ENCODE data around the gene MS4A8.

The MS4A8 gene

DNA sequence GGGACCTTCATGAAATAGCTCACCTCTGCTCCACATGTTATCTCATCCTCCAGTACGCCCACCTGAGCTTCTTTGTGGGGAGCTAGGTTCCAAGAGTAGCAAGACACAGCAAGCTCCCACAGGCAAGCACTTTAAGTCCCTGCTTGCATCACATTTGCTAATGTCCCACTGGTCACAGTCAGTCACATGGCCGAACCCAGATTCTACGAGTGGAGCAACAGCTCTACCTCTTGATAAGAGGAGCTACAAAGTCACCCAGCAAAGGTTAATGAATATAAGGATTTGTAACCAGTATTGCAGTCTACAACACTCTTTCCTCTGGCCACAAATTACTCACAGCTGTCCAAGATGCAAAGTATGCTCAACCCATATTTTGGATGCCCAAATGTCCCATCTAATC lies 42.0 kb downstream of the MS4A8 start:
- Histone ChIP-seq H3K4me3 (ENCODE audit: low read length) (no peak overlapping the region), H3K4me1 (ENCODE audit: control insufficient read depth, low read length) (no peaks in the 10 kb centered on the region), H4K20me1 (ENCODE audit: control insufficient read depth, insufficient read depth, low read depth, low read length) (no peaks in the 10 kb centered on the region), H3K27me3 (ENCODE audit: control insufficient read depth, low read length) (0 out of 2 replicates have a peak, but pooled peaks cover 3% of the 10 kb centered on the region), H3F3A (ENCODE audit: control insufficient read depth, insufficient read depth) (no peaks in the 10 kb centered on the region), H3K4me2 (ENCODE audit: low read length) (no peak overlapping the region), H3K79me2 (ENCODE audit: control insufficient read depth, low read length) (no peaks in the 10 kb centered on the region), H3K9me2 (replicated peaks; ENCODE audit: control insufficient read depth, low read length) (no peaks in the 10 kb centered on the region), H3K36me3 (ENCODE audit: control insufficient read depth, low read length) (no peaks in the 10 kb centered on the region), H3K27ac (ENCODE audit: low read depth, low read length) (no peak overlapping the region), H3K9me3 (ENCODE audit: control insufficient read depth, insufficient read depth, low read length) (no peaks in the 10 kb centered on the region)
- TF ChIP-seq CTCF (IDR thresholded peaks at IDR 0.05; ENCODE audit: low read depth, low read length, poor library complexity, severe bottlenecking): no peak
- no peak for TF ChIP-seq EZH2phosphoT487 (IDR thresholded peaks at IDR 0.05; ENCODE audit: borderline replicate concordance, low read length)

DNA sequence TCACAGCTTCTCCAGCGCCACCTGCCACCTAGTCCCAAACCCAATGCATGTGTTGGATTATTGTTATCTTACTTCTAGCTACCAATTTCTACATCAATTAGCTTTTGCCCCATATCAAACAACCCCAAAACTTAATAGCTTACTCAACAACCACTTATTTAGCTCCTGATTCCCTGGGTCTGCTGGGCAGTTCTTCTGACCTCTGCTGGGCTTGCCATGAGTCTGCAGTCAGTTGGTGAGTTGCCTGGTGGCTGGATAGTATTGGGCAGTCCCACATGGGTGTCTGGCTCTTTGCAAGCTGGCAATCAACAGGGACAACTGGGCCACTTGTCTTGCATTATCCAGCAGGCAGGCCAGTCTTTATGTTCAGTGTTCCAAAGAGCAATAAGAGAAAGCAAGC lies 43.6 kb downstream of the MS4A8 start:
- Histone ChIP-seq H3K27ac (ENCODE audit: low read depth, low read length) (no peak overlapping the region), H3K9me3 (ENCODE audit: control insufficient read depth, insufficient read depth, low read length) (0 out of 2 replicates have a peak, but pooled peaks cover 3% of the 10 kb centered on the region), H3K27me3 (ENCODE audit: control insufficient read depth, low read length) (0 out of 2 replicates have a peak, but pooled peaks cover 3% of the 10 kb centered on the region), H3K4me3 (ENCODE audit: low read length) (no peak overlapping the region), H3K4me1 (ENCODE audit: control insufficient read depth, low read length) (no peaks in the 10 kb centered on the region), H3K4me2 (ENCODE audit: low read length) (no peak overlapping the region), H3F3A (ENCODE audit: control insufficient read depth, insufficient read depth) (no peaks in the 10 kb centered on the region), H4K20me1 (ENCODE audit: control insufficient read depth, insufficient read depth, low read depth, low read length) (no peaks in the 10 kb centered on the region), H3K9me2 (replicated peaks; ENCODE audit: control insufficient read depth, low read length) (no peaks in the 10 kb centered on the region), H3K79me2 (ENCODE audit: control insufficient read depth, low read length) (no peaks in the 10 kb centered on the region), H3K36me3 (ENCODE audit: control insufficient read depth, low read length) (no peaks in the 10 kb centered on the region)
- TF ChIP-seq EZH2phosphoT487 (IDR thresholded peaks at IDR 0.05; ENCODE audit: borderline replicate concordance, low read length): no peak
- TF ChIP-seq CTCF (IDR thresholded peaks at IDR 0.05; ENCODE audit: low read depth, low read length, poor library complexity, severe bottlenecking): no peak

- Histone ChIP-seq H3F3A (ENCODE audit: control insufficient read depth, insufficient read depth) (no peaks in the 10 kb centered on the region), H3K4me1 (ENCODE audit: control insufficient read depth, low read length) (no peaks in the 10 kb centered on the region), H3K9me3 (ENCODE audit: control insufficient read depth, insufficient read depth, low read length) (0 out of 2 replicates have a peak, but pooled peaks cover 3% of the 10 kb centered on the region), H3K9me2 (replicated peaks; ENCODE audit: control insufficient read depth, low read length) (no peaks in the 10 kb centered on the region), H3K27ac (ENCODE audit: low read depth, low read length) (no peak overlapping the region), H3K36me3 (ENCODE audit: control insufficient read depth, low read length) (no peaks in the 10 kb centered on the region), H3K4me2 (ENCODE audit: low read length) (no peak overlapping the region), H3K27me3 (ENCODE audit: control insufficient read depth, low read length) (no peaks in the 10 kb centered on the region), H3K79me2 (ENCODE audit: control insufficient read depth, low read length) (no peaks in the 10 kb centered on the region), H3K4me3 (ENCODE audit: low read length) (no peak overlapping the region), H4K20me1 (ENCODE audit: control insufficient read depth, insufficient read depth, low read depth, low read length) (no peaks in the 10 kb centered on the region)
- TF ChIP-seq EZH2phosphoT487 (IDR thresholded peaks at IDR 0.05; ENCODE audit: borderline replicate concordance, low read length): no peak
- no peak for TF ChIP-seq CTCF (IDR thresholded peaks at IDR 0.05; ENCODE audit: low read depth, low read length, poor library complexity, severe bottlenecking)
Observed at GRCh38 chr11:60744114-60744513, 44.7 kb downstream of the MS4A8 start.

All from DOHH2 (cell line).